Kidney epithelial cell (primary cell): ENCODE results near the gene ERC2. TPM values are rescaled to one million over a fixed set of nuclear protein-coding genes. Genes with fewer than 3 reads are reported as not detected.

Experiments used
- DNase-seq: peaks from one replicate; pipeline ENCODE4 v3.0.0-alpha.2; 2010; ENCODE audit warnings: low read depth
- H3K27me3 ChIP-seq: 2 replicates; pipeline ENCODE4 v1.6.0; 2011; ENCODE audit warnings: low read length; ENCODE audit not compliant: control insufficient read depth, insufficient read depth
- H3K36me3 ChIP-seq: 2 replicates; pipeline ENCODE4 v1.5.1; 2011; ENCODE audit warnings: low read length; ENCODE audit not compliant: control insufficient read depth, insufficient read depth
- H3K4me3 ChIP-seq: 2 replicates; pipeline ENCODE4 v1.5.1; 2011; ENCODE audit warnings: low read depth, mild to moderate bottlenecking, control low read depth, low read length
- CTCF ChIP-seq: IDR thresholded peaks from 2 replicates; pipeline ENCODE4 v1.5.1; 2011; ENCODE audit warnings: mild to moderate bottlenecking, moderate library complexity, low read length, control low read depth, inconsistent platforms; ENCODE audit not compliant: insufficient read depth, poor library complexity, severe bottlenecking
- total RNA-seq: library from RNA; depleted of rRNA; stranded (reverse); fragments of >200 nt; gene quantifications from 2 replicates; pipeline ENCODE4 v1.2.3, GENCODE V29; 2015

ERC2 gene
- total RNA-seq, 1 donor from 2014 or later: 17.0 TPM

GRCh38 chr3:55792009-55792408, 676.3 kb downstream of the ERC2 start:
- no peaks in the 10 kb centered on the region for H3K27me3 ChIP-seq
- TF ChIP-seq CTCF: no peak
- H3K4me3 ChIP-seq: no peak overlapping the region
- H3K36me3 ChIP-seq: no peaks in the 10 kb centered on the region
- DNase-seq: no peak

GRCh38 chr3:55790596-55791350, 677.5 kb downstream of the ERC2 start:
- DNase-seq: no peak
- no peak for TF ChIP-seq CTCF
- Histone ChIP-seq H3K27me3 (no peaks in the 10 kb centered on the region), H3K36me3 (no peaks in the 10 kb centered on the region), H3K4me3 (no peak overlapping the region)

- no peaks in the 10 kb centered on the region for H3K36me3 ChIP-seq
- H3K27me3 ChIP-seq: no peaks in the 10 kb centered on the region
- no peak for DNase-seq
- no peak overlapping the region for H3K4me3 ChIP-seq
- no peak for TF ChIP-seq CTCF
Measured at GRCh38 chr3:55789516-55789915, 678.8 kb downstream of the ERC2 start.

- Histone ChIP-seq H3K36me3 (no peaks in the 10 kb centered on the region), H3K27me3 (no peaks in the 10 kb centered on the region), H3K4me3 (no peak overlapping the region)
- DNase-seq: no peak
- TF ChIP-seq CTCF: no peak
Measured at GRCh38 chr3:55782807-55783206, 685.5 kb downstream of the ERC2 start.

GRCh38 chr3:55782351-55782750, 685.9 kb downstream of the ERC2 start:
- TF ChIP-seq CTCF: no peak
- Histone ChIP-seq H3K4me3 (no peak overlapping the region), H3K27me3 (no peaks in the 10 kb centered on the region), H3K36me3 (no peaks in the 10 kb centered on the region)
- DNase-seq: no peak

GRCh38 chr3:55780913-55781312, 687.4 kb downstream of the ERC2 start:
- TF ChIP-seq CTCF: no peak
- Histone ChIP-seq H3K36me3 (no peaks in the 10 kb centered on the region), H3K27me3 (no peaks in the 10 kb centered on the region), H3K4me3 (no peak overlapping the region)
- no peak for DNase-seq
